A549 (cell line): ENCODE data around the gene UNCX.
A peak's percentile ranks its signal among the peaks of the same experiment; 100 is the strongest.

Experiments
- BHLHE40 ChIP-seq: IDR thresholded peaks from 2 replicates; pipeline ENCODE4 v1.6.1; 2012; ENCODE audit warnings: low read depth, low read length, inconsistent platforms
- POLR2A ChIP-seq: IDR thresholded peaks from 2 replicates; pipeline ENCODE4 v1.6.1; 2012; ENCODE audit warnings: mild to moderate bottlenecking, low read length
- POLR2AphosphoS2 ChIP-seq: conservative IDR thresholded peaks from 2 replicates; pipeline ENCODE4 v1.6.1; 2012; ENCODE audit warnings: low read length, improper control_type of control experiment, inconsistent platforms
- RAD21 ChIP-seq, 2 experiments: fragments of >200 bp in 1 of 2; sonication (Bioruptor Twin) in 1 of 2; formaldehyde crosslinking in 1 of 2; IDR thresholded peaks in 1 of 2; conservative IDR thresholded peaks in 1 of 2; 2 replicates in 1 of 2; 3 replicates in 1 of 2; pipeline ENCODE4 v1.6.1; 2012 to 2018; ENCODE audit warnings: inconsistent platforms in 1 of 2
- TF ChIP-seq, protein P1 (sequence below): fragments of >200 bp; sonication (Bioruptor Twin); formaldehyde crosslinking; IDR thresholded peaks from 3 replicates; pipeline ENCODE4 v1.5.1; 2016

DNA sequence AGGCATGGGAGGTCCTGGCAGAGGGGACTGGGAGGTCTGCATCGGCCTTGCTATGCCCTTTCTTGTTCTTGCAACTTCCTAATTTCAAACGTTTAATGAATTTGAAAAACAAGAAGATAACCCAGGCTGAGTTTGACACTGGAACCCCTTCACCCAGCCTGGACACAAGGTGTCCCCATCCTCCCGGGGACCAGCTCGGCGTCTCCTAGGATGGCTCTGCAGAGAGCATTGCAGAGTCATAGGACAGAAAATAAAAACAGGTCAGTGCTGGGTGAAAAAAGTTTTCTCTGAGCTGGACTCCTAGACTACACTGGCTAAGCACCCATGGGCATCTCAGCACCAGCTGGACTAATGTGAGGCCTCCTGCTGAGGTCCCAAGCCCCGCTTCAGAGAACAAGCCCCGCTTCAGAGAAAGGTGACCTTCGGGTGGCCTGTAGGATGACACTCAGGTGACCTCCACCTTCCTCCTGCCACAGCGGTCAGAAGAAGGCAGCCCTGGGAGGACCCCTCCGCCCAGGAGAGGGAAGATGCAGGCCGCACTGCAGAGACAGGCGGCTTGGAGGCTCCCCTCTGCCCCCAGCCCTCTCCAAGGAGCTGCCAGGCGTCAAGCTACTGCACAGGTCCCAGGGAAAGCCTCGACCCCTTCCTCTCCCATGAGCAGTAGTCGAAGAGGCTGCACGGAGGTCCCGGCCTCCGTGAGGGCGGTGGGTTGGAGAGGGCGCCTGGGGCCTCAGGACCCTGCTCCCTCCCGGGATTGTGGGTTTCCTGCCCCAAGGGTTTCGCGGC is 9.3 kb upstream of the UNCX start:
- TF ChIP-seq, protein P1, sequence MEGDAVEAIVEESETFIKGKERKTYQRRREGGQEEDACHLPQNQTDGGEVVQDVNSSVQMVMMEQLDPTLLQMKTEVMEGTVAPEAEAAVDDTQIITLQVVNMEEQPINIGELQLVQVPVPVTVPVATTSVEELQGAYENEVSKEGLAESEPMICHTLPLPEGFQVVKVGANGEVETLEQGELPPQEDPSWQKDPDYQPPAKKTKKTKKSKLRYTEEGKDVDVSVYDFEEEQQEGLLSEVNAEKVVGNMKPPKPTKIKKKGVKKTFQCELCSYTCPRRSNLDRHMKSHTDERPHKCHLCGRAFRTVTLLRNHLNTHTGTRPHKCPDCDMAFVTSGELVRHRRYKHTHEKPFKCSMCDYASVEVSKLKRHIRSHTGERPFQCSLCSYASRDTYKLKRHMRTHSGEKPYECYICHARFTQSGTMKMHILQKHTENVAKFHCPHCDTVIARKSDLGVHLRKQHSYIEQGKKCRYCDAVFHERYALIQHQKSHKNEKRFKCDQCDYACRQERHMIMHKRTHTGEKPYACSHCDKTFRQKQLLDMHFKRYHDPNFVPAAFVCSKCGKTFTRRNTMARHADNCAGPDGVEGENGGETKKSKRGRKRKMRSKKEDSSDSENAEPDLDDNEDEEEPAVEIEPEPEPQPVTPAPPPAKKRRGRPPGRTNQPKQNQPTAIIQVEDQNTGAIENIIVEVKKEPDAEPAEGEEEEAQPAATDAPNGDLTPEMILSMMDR: no peak
- TF ChIP-seq RAD21 (conservative IDR thresholded peaks at IDR 0.05 in 1 of 2, IDR thresholded peaks at IDR 0.05 in 1 of 2) (peak in 1 of 2 experiments; percentile 40; a peak in 2 of 5 replicates), BHLHE40 (no peak), POLR2A (no peak), POLR2AphosphoS2 (no peak)
